ENCODE measurements around the gene TMEM221.

The TMEM221 gene

DNA sequence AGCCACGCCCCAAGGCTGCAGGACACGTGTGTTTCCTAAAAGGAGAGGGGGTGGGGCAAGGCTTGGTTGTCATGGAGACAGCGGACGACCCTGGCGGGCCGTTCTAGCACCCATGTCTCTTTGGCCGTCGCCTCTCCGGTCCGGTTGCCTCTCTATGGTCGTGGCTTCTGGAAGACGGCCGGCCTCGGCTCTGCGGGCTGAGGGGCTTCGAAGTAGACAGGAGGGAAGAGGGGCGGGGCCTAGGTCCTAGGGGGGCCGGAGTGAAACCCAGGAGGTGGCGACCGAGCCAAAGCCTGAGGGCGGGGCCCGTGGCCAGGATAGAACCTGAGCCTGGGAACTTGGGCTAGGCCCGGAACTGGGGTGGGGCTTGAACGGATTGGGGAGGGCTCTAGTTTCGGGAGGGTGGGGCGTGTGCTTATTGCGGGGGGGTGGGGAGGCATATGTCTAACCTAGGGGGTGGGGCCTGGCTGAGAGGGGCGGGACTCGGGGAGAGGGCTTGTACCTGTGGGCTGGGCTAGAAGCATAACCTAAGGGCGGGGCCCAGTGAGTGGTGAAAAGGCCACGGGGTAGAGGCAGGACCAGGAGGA is 21.1 kb upstream of the TMEM221 start:
- no peaks in the 10 kb centered on the region for H3K9me3 ChIP-seq (ENCODE audit: severe bottlenecking)
- peak overlapping the region; percentile 81 for H3K4me3 ChIP-seq (ENCODE audit: low read depth, low read length)
- H3K36me3 ChIP-seq: no peaks in the 10 kb centered on the region
- H3K27me3 ChIP-seq (ENCODE audit: insufficient read depth, low read depth, severe bottlenecking): no peaks in the 10 kb centered on the region
- TF ChIP-seq, protein P1, sequence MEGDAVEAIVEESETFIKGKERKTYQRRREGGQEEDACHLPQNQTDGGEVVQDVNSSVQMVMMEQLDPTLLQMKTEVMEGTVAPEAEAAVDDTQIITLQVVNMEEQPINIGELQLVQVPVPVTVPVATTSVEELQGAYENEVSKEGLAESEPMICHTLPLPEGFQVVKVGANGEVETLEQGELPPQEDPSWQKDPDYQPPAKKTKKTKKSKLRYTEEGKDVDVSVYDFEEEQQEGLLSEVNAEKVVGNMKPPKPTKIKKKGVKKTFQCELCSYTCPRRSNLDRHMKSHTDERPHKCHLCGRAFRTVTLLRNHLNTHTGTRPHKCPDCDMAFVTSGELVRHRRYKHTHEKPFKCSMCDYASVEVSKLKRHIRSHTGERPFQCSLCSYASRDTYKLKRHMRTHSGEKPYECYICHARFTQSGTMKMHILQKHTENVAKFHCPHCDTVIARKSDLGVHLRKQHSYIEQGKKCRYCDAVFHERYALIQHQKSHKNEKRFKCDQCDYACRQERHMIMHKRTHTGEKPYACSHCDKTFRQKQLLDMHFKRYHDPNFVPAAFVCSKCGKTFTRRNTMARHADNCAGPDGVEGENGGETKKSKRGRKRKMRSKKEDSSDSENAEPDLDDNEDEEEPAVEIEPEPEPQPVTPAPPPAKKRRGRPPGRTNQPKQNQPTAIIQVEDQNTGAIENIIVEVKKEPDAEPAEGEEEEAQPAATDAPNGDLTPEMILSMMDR (IDR thresholded peaks at IDR 0.05; ENCODE audit: low read depth, low read length): no peak
- H3K27ac ChIP-seq: peak overlapping the region; percentile 93
- DNase-seq: peak; percentile 97

DNA sequence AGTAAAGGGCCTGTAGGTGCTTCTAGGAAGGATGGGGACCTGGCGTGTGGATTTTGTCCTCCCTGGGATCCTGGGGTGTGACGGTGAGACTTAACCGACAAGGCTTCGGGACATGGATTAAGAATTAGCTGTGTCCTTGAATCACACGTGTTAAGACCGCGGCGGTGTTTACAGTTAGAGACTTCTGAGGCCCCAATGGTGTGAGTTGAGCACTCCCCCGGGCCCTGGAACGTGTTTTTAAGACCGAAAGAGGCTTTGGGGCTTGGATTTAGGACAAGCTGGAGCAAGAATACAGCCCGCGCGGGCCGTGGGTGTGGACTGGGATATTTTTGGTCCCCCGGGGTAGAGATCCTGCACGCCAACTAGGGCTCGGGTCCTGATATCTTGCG is 20.6 kb upstream of the TMEM221 start:
- Histone ChIP-seq H3K27ac (peak overlapping the region; percentile 93), H3K27me3 (ENCODE audit: insufficient read depth, low read depth, severe bottlenecking) (no peaks in the 10 kb centered on the region), H3K4me3 (ENCODE audit: low read depth, low read length) (peak overlapping the region; percentile 81), H3K9me3 (ENCODE audit: severe bottlenecking) (no peaks in the 10 kb centered on the region), H3K36me3 (no peaks in the 10 kb centered on the region)
- TF ChIP-seq, protein P1 (IDR thresholded peaks at IDR 0.05; ENCODE audit: low read depth, low read length): no peak
- DNase-seq: peak; percentile 90

DNA sequence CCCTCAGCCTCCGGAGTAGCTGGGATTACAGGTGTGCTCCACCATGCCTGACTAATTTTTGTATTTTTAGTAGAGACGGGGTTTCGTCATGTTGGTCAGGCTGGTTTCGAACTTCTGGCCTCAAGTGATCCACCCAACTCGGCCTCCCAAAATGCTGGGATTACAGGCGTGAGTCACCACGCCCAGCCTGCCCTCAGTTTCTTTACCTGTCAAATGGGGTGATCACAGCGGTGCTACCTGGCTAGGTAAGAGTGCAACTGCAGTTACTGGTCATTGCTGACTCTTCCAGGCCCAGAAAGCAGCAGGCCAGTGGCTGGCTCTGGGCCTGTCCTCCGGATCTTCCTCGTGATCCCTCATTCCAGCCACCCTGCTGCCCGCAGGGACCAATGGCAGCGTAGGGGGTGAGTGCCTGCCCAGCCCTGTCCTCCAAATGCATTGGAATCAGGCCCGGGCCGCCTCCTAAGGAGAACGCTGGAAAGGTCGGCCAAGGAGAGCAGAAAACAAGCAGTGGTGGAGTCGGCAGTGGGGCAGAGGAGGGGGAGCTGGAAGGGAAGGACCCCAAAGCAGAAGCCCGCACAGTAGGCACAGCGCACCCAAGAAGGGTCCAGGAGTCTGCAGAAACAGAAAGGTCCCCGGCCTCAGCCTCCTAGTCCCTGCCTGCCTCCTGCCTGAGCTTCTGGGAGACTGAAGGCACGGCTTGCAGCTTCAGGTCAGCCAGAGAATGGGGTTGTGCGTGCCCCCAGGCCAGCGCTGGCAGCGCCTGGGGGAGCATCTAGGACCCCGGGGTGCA is 20.0 kb upstream of the TMEM221 start:
- H3K36me3 ChIP-seq: no peaks in the 10 kb centered on the region
- no peaks in the 10 kb centered on the region for H3K9me3 ChIP-seq (ENCODE audit: severe bottlenecking)
- H3K4me3 ChIP-seq (ENCODE audit: low read depth, low read length): peak overlapping the region; percentile 81
- H3K27ac ChIP-seq: peak overlapping the region; percentile 93
- TF ChIP-seq, protein P1 (IDR thresholded peaks at IDR 0.05; ENCODE audit: low read depth, low read length): no peak
- H3K27me3 ChIP-seq (ENCODE audit: insufficient read depth, low read depth, severe bottlenecking): no peaks in the 10 kb centered on the region
- DNase-seq: peak; percentile 26

DNA sequence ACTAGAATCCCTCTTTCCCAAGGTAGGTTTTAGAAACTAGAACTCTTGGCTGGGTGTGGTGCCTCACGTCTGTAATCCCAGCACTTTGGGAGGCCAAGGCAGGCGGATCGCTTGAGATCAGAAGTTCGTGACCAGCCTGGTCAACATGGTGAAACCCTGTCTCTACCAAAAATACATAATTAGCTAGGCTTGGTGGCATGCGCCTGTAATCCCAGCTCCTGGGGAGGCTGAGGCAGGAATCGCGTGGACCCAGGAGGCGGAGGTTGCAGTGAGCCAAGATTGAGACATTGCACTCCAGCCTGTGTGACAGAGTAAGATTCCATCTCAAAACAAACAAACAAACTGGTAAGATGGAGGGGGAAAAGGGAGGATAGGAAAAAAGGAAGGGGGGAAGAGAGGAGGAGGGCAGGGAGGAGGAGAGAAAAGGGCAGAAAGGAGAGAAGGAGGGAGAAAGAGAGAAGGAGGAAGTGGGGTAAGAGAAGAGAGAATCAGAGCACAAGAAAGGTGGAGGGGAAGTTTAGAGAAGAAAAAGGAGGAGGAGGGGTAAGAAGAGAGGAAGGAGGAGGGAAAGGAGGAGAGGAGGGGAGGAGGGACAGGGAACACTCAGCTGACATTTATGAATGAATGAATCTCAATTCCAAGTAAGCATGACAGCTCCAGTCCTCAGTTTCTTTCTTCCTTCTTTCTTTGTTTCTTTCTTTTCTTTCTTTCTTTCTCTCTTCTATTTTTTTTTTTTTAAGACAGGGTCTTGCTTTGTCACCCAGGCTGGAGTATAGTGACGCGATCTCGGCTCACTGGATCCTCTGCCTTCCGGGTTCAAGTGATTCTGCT is 19.2 kb upstream of the TMEM221 start:
- no peak overlapping the region for H3K4me3 ChIP-seq (ENCODE audit: low read depth, low read length)
- H3K9me3 ChIP-seq (ENCODE audit: severe bottlenecking): no peaks in the 10 kb centered on the region
- no peaks in the 10 kb centered on the region for H3K36me3 ChIP-seq
- TF ChIP-seq, protein P1 (IDR thresholded peaks at IDR 0.05; ENCODE audit: low read depth, low read length): no peak
- DNase-seq: no peak
- H3K27me3 ChIP-seq (ENCODE audit: insufficient read depth, low read depth, severe bottlenecking): no peaks in the 10 kb centered on the region
- peak overlapping the region; percentile 93 for H3K27ac ChIP-seq

DNA sequence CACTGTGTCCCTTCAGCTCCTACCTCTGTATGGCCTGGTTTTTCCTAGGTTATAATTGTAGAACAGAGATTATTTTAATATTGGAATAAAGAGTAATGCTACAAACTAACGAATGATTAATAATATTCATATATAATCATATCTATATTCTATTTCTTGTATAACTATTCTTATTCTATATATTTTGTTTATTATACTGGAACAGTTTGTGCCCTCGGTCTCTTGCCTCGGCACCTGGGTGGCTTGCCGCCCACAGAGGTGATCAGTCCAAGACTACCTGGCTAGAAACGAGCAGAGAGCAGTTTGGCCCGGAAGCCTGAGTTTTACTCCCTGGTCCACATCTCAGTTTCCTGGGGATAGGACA is 18.0 kb upstream of the TMEM221 start:
- H3K4me3 ChIP-seq (ENCODE audit: low read depth, low read length): no peak overlapping the region
- H3K27ac ChIP-seq: peak overlapping the region; percentile 84
- TF ChIP-seq, protein P1 (IDR thresholded peaks at IDR 0.05; ENCODE audit: low read depth, low read length): no peak
- DNase-seq: no peak
- H3K36me3 ChIP-seq: no peaks in the 10 kb centered on the region
- no peaks in the 10 kb centered on the region for H3K9me3 ChIP-seq (ENCODE audit: severe bottlenecking)
- H3K27me3 ChIP-seq (ENCODE audit: insufficient read depth, low read depth, severe bottlenecking): no peaks in the 10 kb centered on the region
